ENCODE measurements around the gene ARHGEF17. TPM values are rescaled to one million over a fixed set of nuclear protein-coding genes. Genes with fewer than 3 reads are reported as not detected.
A peak's percentile ranks its signal among the peaks of the same experiment; 100 is the strongest.

The ARHGEF17 gene
- total and polyA plus RNA-seq, 2 donors (not counting 1 experiment from before 2014, with no cell fraction given), result 42.8 to 43.1 TPM

- no peaks in the 10 kb centered on the region for H3K9me3 ChIP-seq (ENCODE audit: control insufficient read depth, insufficient read depth, low read depth, low read length)
- H4K20me1 ChIP-seq (ENCODE audit: control insufficient read depth, extremely low read depth, insufficient read depth, low read length), result no peaks in the 10 kb centered on the region
- no peak overlapping the region for H3K4me3 ChIP-seq (replicated peaks in 1 of 4; ENCODE audit: control extremely low read depth in 1 of 4, insufficient read depth in 1 of 4, low read depth in 3 of 4, low read length in 4 of 4)
- no peaks in the 10 kb centered on the region for H3K27me3 ChIP-seq (ENCODE audit: control insufficient read depth, insufficient read depth, low read length)
- no peak for TF ChIP-seq CTCF (conservative IDR thresholded peaks at IDR 0.05 in 1 of 2, IDR thresholded peaks at IDR 0.05 in 1 of 2; ENCODE audit: low read depth in 1 of 2, low read length in 2 of 2)
- peaks cover 4% of the 10 kb centered on the region for H3K36me3 ChIP-seq (ENCODE audit: control insufficient read depth, insufficient read depth, low read length)
- no peaks in the 10 kb centered on the region for H3K79me2 ChIP-seq (ENCODE audit: control insufficient read depth, insufficient read depth, low read length)
- no peak overlapping the region for H3K9ac ChIP-seq (ENCODE audit: insufficient read depth, low read length)
- H3K4me2 ChIP-seq (ENCODE audit: extremely low read depth, insufficient read depth, low read length), result no peak overlapping the region
- H2AFZ ChIP-seq (ENCODE audit: low read length), result no peak overlapping the region
- no peaks in the 10 kb centered on the region for H3K4me1 ChIP-seq (ENCODE audit: control insufficient read depth, extremely low read depth, insufficient read depth, low read length)
- no peak overlapping the region for H3K27ac ChIP-seq (ENCODE audit: insufficient read depth, low read length)
- no peak for DNase-seq (ENCODE audit: low read depth in 2 of 2)
Measured at GRCh38 chr11:73403541-73403940, 95.5 kb downstream of the ARHGEF17 start.

GRCh38 chr11:73404048-73404447, 96.0 kb downstream of the ARHGEF17 start:
- Histone ChIP-seq H4K20me1 (ENCODE audit: control insufficient read depth, extremely low read depth, insufficient read depth, low read length) (no peaks in the 10 kb centered on the region), H3K9ac (ENCODE audit: insufficient read depth, low read length) (no peak overlapping the region), H3K27ac (ENCODE audit: insufficient read depth, low read length) (no peak overlapping the region), H2AFZ (ENCODE audit: low read length) (no peak overlapping the region), H3K27me3 (ENCODE audit: control insufficient read depth, insufficient read depth, low read length) (no peaks in the 10 kb centered on the region), H3K4me2 (ENCODE audit: extremely low read depth, insufficient read depth, low read length) (no peak overlapping the region), H3K36me3 (ENCODE audit: control insufficient read depth, insufficient read depth, low read length) (peaks cover 4% of the 10 kb centered on the region), H3K79me2 (ENCODE audit: control insufficient read depth, insufficient read depth, low read length) (no peaks in the 10 kb centered on the region), H3K4me3 (replicated peaks in 1 of 4; ENCODE audit: control extremely low read depth in 1 of 4, insufficient read depth in 1 of 4, low read depth in 3 of 4, low read length in 4 of 4) (no peak overlapping the region), H3K4me1 (ENCODE audit: control insufficient read depth, extremely low read depth, insufficient read depth, low read length) (no peaks in the 10 kb centered on the region), H3K9me3 (ENCODE audit: control insufficient read depth, insufficient read depth, low read depth, low read length) (no peaks in the 10 kb centered on the region)
- peak in 1 of 2 donors; percentile 44 for DNase-seq (ENCODE audit: low read depth in 2 of 2)
- TF ChIP-seq EZH2 (IDR thresholded peaks at IDR 0.05; ENCODE audit: low read length, missing control alignments) (no peak), CTCF (conservative IDR thresholded peaks at IDR 0.05 in 1 of 2, IDR thresholded peaks at IDR 0.05 in 1 of 2; ENCODE audit: low read depth in 1 of 2, low read length in 2 of 2) (peak; percentile 52 to 89)

- no peak overlapping the region for H3K4me2 ChIP-seq (ENCODE audit: extremely low read depth, insufficient read depth, low read length)
- peaks cover 8% of the 10 kb centered on the region for H3K36me3 ChIP-seq (ENCODE audit: control insufficient read depth, insufficient read depth, low read length)
- H3K4me1 ChIP-seq (ENCODE audit: control insufficient read depth, extremely low read depth, insufficient read depth, low read length), result no peaks in the 10 kb centered on the region
- no peaks in the 10 kb centered on the region for H4K20me1 ChIP-seq (ENCODE audit: control insufficient read depth, extremely low read depth, insufficient read depth, low read length)
- H3K4me3 ChIP-seq (replicated peaks in 1 of 4; ENCODE audit: control extremely low read depth in 1 of 4, insufficient read depth in 1 of 4, low read depth in 3 of 4, low read length in 4 of 4), result no peak overlapping the region
- no peaks in the 10 kb centered on the region for H3K79me2 ChIP-seq (ENCODE audit: control insufficient read depth, insufficient read depth, low read length)
- H2AFZ ChIP-seq (ENCODE audit: low read length), result no peak overlapping the region
- TF ChIP-seq CTCF (conservative IDR thresholded peaks at IDR 0.05 in 1 of 2, IDR thresholded peaks at IDR 0.05 in 1 of 2; ENCODE audit: low read depth in 1 of 2, low read length in 2 of 2) (no peak), EZH2 (IDR thresholded peaks at IDR 0.05; ENCODE audit: low read length, missing control alignments) (no peak)
- H3K9me3 ChIP-seq (ENCODE audit: control insufficient read depth, insufficient read depth, low read depth, low read length), result no peaks in the 10 kb centered on the region
- DNase-seq (ENCODE audit: low read depth in 2 of 2), result no peak
- H3K9ac ChIP-seq (ENCODE audit: insufficient read depth, low read length), result no peak overlapping the region
- H3K27me3 ChIP-seq (ENCODE audit: control insufficient read depth, insufficient read depth, low read length), result no peaks in the 10 kb centered on the region
- no peak overlapping the region for H3K27ac ChIP-seq (ENCODE audit: insufficient read depth, low read length)
Measured at GRCh38 chr11:73404506-73405145, 96.5 kb downstream of the ARHGEF17 start.
